H1 (cell line): ENCODE data around the gene VAV2. TPM values are rescaled to one million over a fixed set of nuclear protein-coding genes. Genes with fewer than 3 reads are reported as not detected.

Experiments used
- CTCF ChIA-PET: fragments of 300-600 bp; sonication (Branson Sonifier 250); formaldehyde crosslinking; loops from one replicate; lab custom pipeline; 2021; ENCODE audit not compliant: partially characterized antibody; lab: Charles Lee
- POLR2A ChIA-PET: fragments of 300-600 bp; sonication (Branson Sonifier 250); formaldehyde crosslinking; loops from one replicate; lab custom pipeline; 2021; ENCODE audit warnings: inconsistent platforms; ENCODE audit not compliant: partially characterized antibody; lab: Charles Lee
- DNase-seq, 2 experiments: peaks; one replicate each; pipeline versions ENCODE4 v3.0.0 to v3.0.0-alpha.2; 2010 to 2022; ENCODE audit warnings: low spot score in 2 of 2, low read depth in 1 of 2, mixed read lengths in 1 of 2
- FAIRE-seq: peaks from 2 replicates; lab custom pipeline; 2011; peaks lifted over from hg19 to GRCh38; lab: Jason Lieb, UNC
- H2AFZ ChIP-seq: 2 replicates; pipeline ENCODE4 v1.8.1; 2012; ENCODE audit warnings: low read length, inconsistent platforms
- H2AK5ac ChIP-seq: 2 replicates; pipeline ENCODE4 v1.6.1; 2013; ENCODE audit warnings: low read depth, low read length
- H2BK120ac ChIP-seq: replicated peaks from 2 replicates; pipeline ENCODE3; 2013; ENCODE audit warnings: low read depth, low read length, inconsistent platforms
- H2BK12ac ChIP-seq: 2 replicates; pipeline ENCODE4 v1.6.1; 2013; ENCODE audit warnings: low read depth, low read length
- H2BK15ac ChIP-seq: 2 replicates; pipeline ENCODE4 v1.6.1; 2013; ENCODE audit warnings: low read length
- H2BK20ac ChIP-seq: 2 replicates; pipeline ENCODE4 v1.6.1; 2013; ENCODE audit warnings: low read length
- H2BK5ac ChIP-seq: 2 replicates; pipeline ENCODE4 v1.6.1; 2013; ENCODE audit warnings: low read depth, low read length
- H3K14ac ChIP-seq: 2 replicates; pipeline ENCODE4 v1.6.1; 2013; ENCODE audit warnings: inconsistent platforms; ENCODE audit not compliant: insufficient read length
- H3K18ac ChIP-seq: 2 replicates; pipeline ENCODE4 v1.6.1; 2013; ENCODE audit warnings: low read length; ENCODE audit errors: extremely low read depth
- H3K23ac ChIP-seq: 2 replicates; pipeline ENCODE4 v1.6.1; 2013; ENCODE audit warnings: inconsistent platforms; ENCODE audit not compliant: insufficient read length
- H3K23me2 ChIP-seq: 2 replicates; pipeline ENCODE4 v1.6.1; 2013; ENCODE audit warnings: low read depth, low read length
- H3K27ac ChIP-seq: 2 replicates; pipeline ENCODE4 v1.6.1; 2011; ENCODE audit warnings: low read depth, low read length, inconsistent platforms
- H3K27me3 ChIP-seq, 4 experiments: replicated peaks in 1 of 4; 1 replicate in 1 of 4; 2 replicates in 3 of 4; pipeline versions ENCODE4 v1.6.1 to v1.8.1; 2011 to 2013; ENCODE audit warnings: low read length in 3 of 4, mild to moderate bottlenecking in 3 of 4, inconsistent platforms in 2 of 4, mixed read lengths in 2 of 4, moderate library complexity in 1 of 4; ENCODE audit not compliant: control insufficient read depth in 3 of 4, insufficient read depth in 3 of 4; ENCODE audit errors: extremely low read depth in 1 of 4
- H3K36me3 ChIP-seq, 4 experiments: 2 replicates each; pipeline versions ENCODE4 v1.6.1 to v1.8.1; 2011 to 2013; ENCODE audit warnings: mild to moderate bottlenecking in 4 of 4, low read length in 3 of 4, moderate library complexity in 2 of 4, control low read depth in 1 of 4, inconsistent platforms in 1 of 4; ENCODE audit not compliant: insufficient read depth in 4 of 4, control insufficient read depth in 2 of 4
- H3K4ac ChIP-seq: replicated peaks from 2 replicates; pipeline ENCODE3; 2013; ENCODE audit warnings: low read length, low read depth, mixed read lengths, inconsistent platforms; ENCODE audit not compliant: insufficient read length
- H3K4me1 ChIP-seq, 4 experiments: replicated peaks in 1 of 4; 1 replicate in 1 of 4; 2 replicates in 3 of 4; pipeline versions ENCODE4 v1.6.1 to v1.8.1; 2011 to 2013; ENCODE audit warnings: low read length in 3 of 4, inconsistent platforms in 2 of 4, mixed read lengths in 1 of 4; ENCODE audit not compliant: insufficient read depth in 4 of 4, control insufficient read depth in 3 of 4
- H3K4me2 ChIP-seq, 2 experiments: 2 replicates each; pipeline versions ENCODE4 v1.6.1 to v1.8.1; 2011 to 2013; ENCODE audit warnings: low read depth in 2 of 2, low read length in 2 of 2, control low read depth in 1 of 2, inconsistent platforms in 1 of 2, mild to moderate bottlenecking in 1 of 2; ENCODE audit not compliant: insufficient read depth in 1 of 2
- H3K4me3 ChIP-seq, 4 experiments: fragments of 200-600, 300-600 bp in 1 of 4; sonication (generic), shearing (Covaris generic), sonication (Bioruptor Twin) in 1 of 4; 2 replicates each; pipeline versions ENCODE4 v1.5.1 to v1.8.1; 2011 to 2016; ENCODE audit warnings: low read length in 4 of 4, low read depth in 3 of 4, control low read depth in 2 of 4, inconsistent platforms in 2 of 4, mild to moderate bottlenecking in 2 of 4, mixed read lengths in 1 of 4, moderate library complexity in 1 of 4; ENCODE audit not compliant: insufficient read depth in 2 of 4; ENCODE audit errors: extremely low read depth in 1 of 4
- H3K56ac ChIP-seq: replicated peaks from 2 replicates; pipeline ENCODE3; 2013; ENCODE audit warnings: low read depth, mild to moderate bottlenecking, mixed read lengths, low read length, inconsistent platforms; ENCODE audit not compliant: insufficient read length
- H3K79me1 ChIP-seq: 2 replicates; pipeline ENCODE4 v1.6.1; 2013; ENCODE audit warnings: low read depth, low read length, control low read depth
- H3K79me2 ChIP-seq, 2 experiments: 2 replicates each; pipeline versions ENCODE4 v1.6.1 to v1.8.1; 2012 to 2013; ENCODE audit warnings: low read length in 2 of 2, mild to moderate bottlenecking in 2 of 2, inconsistent platforms in 1 of 2; ENCODE audit not compliant: insufficient read depth in 2 of 2, control insufficient read depth in 1 of 2
- H3K9ac ChIP-seq, 4 experiments: replicated peaks in 1 of 4; 1 replicate in 1 of 4; 2 replicates in 3 of 4; pipeline versions ENCODE4 v1.6.1 to v1.8.1; 2011 to 2013; ENCODE audit warnings: low read depth in 3 of 4, low read length in 3 of 4, control low read depth in 2 of 4, mild to moderate bottlenecking in 2 of 4, moderate library complexity in 2 of 4, inconsistent platforms in 1 of 4; ENCODE audit errors: extremely low read depth in 1 of 4
- H3K9me3 ChIP-seq, 2 experiments: 2 replicates each; pipeline versions ENCODE4 v1.6.1 to v1.8.1; 2012 to 2013; ENCODE audit warnings: mild to moderate bottlenecking in 2 of 2, moderate library complexity in 2 of 2, control low read depth in 1 of 2, inconsistent platforms in 1 of 2, low read depth in 1 of 2, low read length in 1 of 2, mixed read lengths in 1 of 2; ENCODE audit not compliant: insufficient read depth in 2 of 2
- H4K20me1 ChIP-seq, 2 experiments: replicated peaks in 1 of 2; 2 replicates each; pipeline versions ENCODE3 to v1.8.1; 2011 to 2013; ENCODE audit warnings: inconsistent platforms in 2 of 2, low read length in 2 of 2, mild to moderate bottlenecking in 1 of 2; ENCODE audit not compliant: insufficient read depth in 2 of 2, control insufficient read depth in 1 of 2
- H4K5ac ChIP-seq: 2 replicates; pipeline ENCODE4 v1.6.1; 2013; ENCODE audit warnings: low read length, low read depth, mixed read lengths, inconsistent platforms; ENCODE audit not compliant: insufficient read length
- H4K8ac ChIP-seq: 2 replicates; pipeline ENCODE4 v1.8.0; 2013; ENCODE audit warnings: mild to moderate bottlenecking, moderate library complexity, low read length, inconsistent platforms; ENCODE audit not compliant: insufficient read depth; ENCODE audit errors: extremely low read depth
- H4K91ac ChIP-seq: replicated peaks from 2 replicates; pipeline ENCODE3; 2013; ENCODE audit warnings: low read length, mixed read lengths, inconsistent platforms; ENCODE audit not compliant: insufficient read length
- BACH1 ChIP-seq: IDR thresholded peaks from 2 replicates; pipeline ENCODE4 v1.6.1; 2012; ENCODE audit warnings: low read length, improper control_type of control experiment
- PHF8 ChIP-seq: fragments of 200-600 bp; sonication (generic); conservative IDR thresholded peaks from 2 replicates; pipeline ENCODE4 v1.7.1; 2012; ENCODE audit warnings: low read depth, mild to moderate bottlenecking, inconsistent platforms, low read length, moderate library complexity
- RBBP5 ChIP-seq: IDR thresholded peaks from 2 replicates; pipeline ENCODE4 v1.7.1; 2012; ENCODE audit warnings: low read depth, mild to moderate bottlenecking, inconsistent platforms, low read length, moderate library complexity, borderline replicate concordance
- WGBS, 2 experiments: shearing (Covaris generic) in 1 of 2; methylation state at CpG; one replicate each; pipeline versions ENCODE4 v1.1.6 to v1.1.7; 2013 to 2015; ENCODE audit warnings: low lambda C conversion rate in 2 of 2, mixed read lengths in 2 of 2, inconsistent platforms in 1 of 2, low coverage in 1 of 2, missing lambda C conversion rate in 1 of 2; ENCODE audit not compliant: insufficient replicate concordance in 2 of 2, insufficient coverage in 1 of 2, insufficient read length in 1 of 2; ENCODE audit errors: extremely low coverage in 1 of 2, missing lambda C conversion rate in 1 of 2; 5-methylcytosine and 5-hydroxymethylcytosine counted together
- polyA plus RNA-seq, 7 experiments: library from polyadenylated mRNA; depleted of rRNA in 3 of 7; stranded (reverse) in 5 of 7; unstranded in 2 of 7; fragments of >200 nt in 5 of 7; fragments of 200-250 nt in 2 of 7; gene quantifications; 1 replicate in 5 of 7; 2 replicates in 1 of 7; 4 replicates in 1 of 7; pipeline versions ENCODE4 v1.2.1 to v1.2.3, GENCODE V29; 2011 to 2013; ENCODE audit warnings: missing spikeins in 2 of 7, mixed read lengths in 2 of 7
- total RNA-seq: library from RNA; stranded (reverse); fragmentation: NEBNext Ultra II Directional; extraction: Animal tissue kit (Norgen Biotek cat#: 25700); gene quantifications from 2 replicates; pipeline ENCODE4 v1.2.1, GENCODE V29; 2021

The VAV2 gene
- total and polyA plus RNA-seq, 2 of the 8 experiments (the other 6 are each of a cell fraction or from before 2014, with no cell fraction given), result 13.6 to 37.6 TPM

DNA sequence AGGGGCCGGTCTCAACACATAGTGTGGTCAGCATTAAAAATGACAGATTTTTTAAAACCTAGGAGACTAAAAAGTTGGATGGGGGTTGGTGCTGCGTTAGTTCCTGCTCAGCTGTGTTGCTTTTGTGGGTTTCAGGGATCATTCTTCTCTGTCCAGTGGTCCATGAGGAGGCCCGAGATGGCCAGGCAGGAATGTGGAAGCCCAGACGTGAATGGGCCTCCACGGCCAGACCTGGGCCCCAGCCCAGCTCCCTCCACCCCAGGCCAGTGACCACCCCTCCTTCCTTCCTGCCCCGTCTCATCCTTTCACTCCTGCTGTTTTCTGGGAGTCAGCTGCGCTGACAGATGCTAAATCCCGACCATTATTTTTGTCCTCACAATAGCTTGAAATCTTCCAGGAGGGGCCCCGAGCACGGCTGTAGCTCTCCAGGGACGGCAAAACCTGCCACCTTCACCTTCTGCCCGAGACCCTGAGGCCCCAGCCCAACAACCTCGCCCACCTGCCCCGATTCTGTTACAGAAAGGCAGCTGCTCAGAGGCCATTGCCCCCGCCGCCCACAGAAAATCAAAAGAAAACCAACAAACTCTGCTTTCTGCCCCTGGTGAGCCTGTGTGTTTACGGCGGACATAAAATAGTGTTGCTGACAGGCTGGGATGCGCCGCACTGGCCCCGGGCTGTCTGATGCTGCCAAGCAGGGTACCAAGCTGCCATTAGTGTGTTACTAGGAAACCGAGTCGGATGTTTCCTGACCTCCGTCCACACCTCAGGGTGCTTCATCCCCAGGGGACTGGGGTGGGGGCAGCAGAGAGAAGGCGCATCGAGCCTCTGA is 170.3 kb downstream of the VAV2 start:
- H3K27me3 ChIP-seq, result no peaks in the 10 kb centered on the region
- no peak overlapping the region for H4K8ac ChIP-seq
- H2BK12ac ChIP-seq, result no peak overlapping the region
- no peak overlapping the region for H4K5ac ChIP-seq
- CTCF ChIA-PET, result interaction anchor here (1.1 to 1.7 kb wide), 3 partner anchors 18 to 54 kb away, joined by 3 to 6 read pairs (median 4); no protein-coding TSS in a partner anchor
- no peak overlapping the region for H2AFZ ChIP-seq
- no peak overlapping the region for H2AK5ac ChIP-seq
- H3K23me2 ChIP-seq, result no peaks in the 10 kb centered on the region
- 84% methylated on average over 26 of the region's 26 CpGs; no CpG with 5 or more reads in 1 of the 2 experiments for WGBS, 2 experiments
- no peak overlapping the region for H2BK120ac ChIP-seq
- no peak overlapping the region for H3K56ac ChIP-seq
- no peak overlapping the region for H3K23ac ChIP-seq
- no peak overlapping the region for H3K27ac ChIP-seq
- H4K20me1 ChIP-seq, result peaks cover 0 to 2% of the 10 kb centered on the region in 2 experiments
- H3K36me3 ChIP-seq, result no peaks in the 10 kb centered on the region
- H2BK15ac ChIP-seq, result no peak overlapping the region
- DNase-seq, result no peak
- no peak overlapping the region for H3K4me3 ChIP-seq
- H3K4me1 ChIP-seq, result peaks cover 0 to 33% (median 29%) of the 10 kb centered on the region in 4 experiments; a peak in 6 of 7 replicates
- no peak overlapping the region for H2BK5ac ChIP-seq
- no peak overlapping the region; a peak in 1 of 7 replicates for H3K9ac ChIP-seq
- POLR2A ChIA-PET, result interaction anchor here (0.7 to 0.9 kb wide), 2 partner anchors 18 to 232 kb away, joined by 3 read pairs; no protein-coding TSS in a partner anchor
- no peak overlapping the region for H3K18ac ChIP-seq
- no peaks in the 10 kb centered on the region for H3K9me3 ChIP-seq
- no peak overlapping the region for H3K4ac ChIP-seq
- H3K79me1 ChIP-seq, result peaks cover 3% of the 10 kb centered on the region; the same call in 1 of the 2 replicates
- no peak overlapping the region for H2BK20ac ChIP-seq
- H3K4me2 ChIP-seq, result no peak overlapping the region
- H3K14ac ChIP-seq, result no peak overlapping the region
- H4K91ac ChIP-seq, result no peak overlapping the region
- TF ChIP-seq PHF8 (no peak), BACH1 (no peak), RBBP5 (no peak)
- no peaks in the 10 kb centered on the region for H3K79me2 ChIP-seq
- no peak for FAIRE-seq
